H1 (cell line): ENCODE data around the gene BICRAL. TPM values are rescaled to one million over a fixed set of nuclear protein-coding genes. Genes with fewer than 3 reads are reported as not detected.

ENCODE experiments used
- CTCF ChIA-PET: fragments of 300-600 bp; sonication (Branson Sonifier 250); formaldehyde crosslinking; loops from one replicate; lab custom pipeline; 2021; ENCODE audit not compliant: partially characterized antibody; lab: Charles Lee
- POLR2A ChIA-PET: fragments of 300-600 bp; sonication (Branson Sonifier 250); formaldehyde crosslinking; loops from one replicate; lab custom pipeline; 2021; ENCODE audit warnings: inconsistent platforms; ENCODE audit not compliant: partially characterized antibody; lab: Charles Lee
- DNase-seq, 2 experiments: peaks; one replicate each; pipeline versions ENCODE4 v3.0.0 to v3.0.0-alpha.2; 2010 to 2022; ENCODE audit warnings: low spot score in 2 of 2, low read depth in 1 of 2, mixed read lengths in 1 of 2
- FAIRE-seq: peaks from 2 replicates; lab custom pipeline; 2011; peaks lifted over from hg19 to GRCh38; lab: Jason Lieb, UNC
- H2AFZ ChIP-seq: 2 replicates; pipeline ENCODE4 v1.8.1; 2012; ENCODE audit warnings: low read length, inconsistent platforms
- H2AK5ac ChIP-seq: 2 replicates; pipeline ENCODE4 v1.6.1; 2013; ENCODE audit warnings: low read depth, low read length
- H2BK120ac ChIP-seq: replicated peaks from 2 replicates; pipeline ENCODE3; 2013; ENCODE audit warnings: low read depth, low read length, inconsistent platforms
- H2BK12ac ChIP-seq: 2 replicates; pipeline ENCODE4 v1.6.1; 2013; ENCODE audit warnings: low read depth, low read length
- H2BK15ac ChIP-seq: 2 replicates; pipeline ENCODE4 v1.6.1; 2013; ENCODE audit warnings: low read length
- H2BK20ac ChIP-seq: 2 replicates; pipeline ENCODE4 v1.6.1; 2013; ENCODE audit warnings: low read length
- H2BK5ac ChIP-seq: 2 replicates; pipeline ENCODE4 v1.6.1; 2013; ENCODE audit warnings: low read depth, low read length
- H3K14ac ChIP-seq: 2 replicates; pipeline ENCODE4 v1.6.1; 2013; ENCODE audit warnings: inconsistent platforms; ENCODE audit not compliant: insufficient read length
- H3K18ac ChIP-seq: 2 replicates; pipeline ENCODE4 v1.6.1; 2013; ENCODE audit warnings: low read length; ENCODE audit errors: extremely low read depth
- H3K23ac ChIP-seq: 2 replicates; pipeline ENCODE4 v1.6.1; 2013; ENCODE audit warnings: inconsistent platforms; ENCODE audit not compliant: insufficient read length
- H3K23me2 ChIP-seq: 2 replicates; pipeline ENCODE4 v1.6.1; 2013; ENCODE audit warnings: low read depth, low read length
- H3K27ac ChIP-seq: 2 replicates; pipeline ENCODE4 v1.6.1; 2011; ENCODE audit warnings: low read depth, low read length, inconsistent platforms
- H3K27me3 ChIP-seq, 4 experiments: replicated peaks in 1 of 4; 1 replicate in 1 of 4; 2 replicates in 3 of 4; pipeline versions ENCODE4 v1.6.1 to v1.8.1; 2011 to 2013; ENCODE audit warnings: low read length in 3 of 4, mild to moderate bottlenecking in 3 of 4, inconsistent platforms in 2 of 4, mixed read lengths in 2 of 4, moderate library complexity in 1 of 4; ENCODE audit not compliant: control insufficient read depth in 3 of 4, insufficient read depth in 3 of 4; ENCODE audit errors: extremely low read depth in 1 of 4
- H3K36me3 ChIP-seq, 4 experiments: 2 replicates each; pipeline versions ENCODE4 v1.6.1 to v1.8.1; 2011 to 2013; ENCODE audit warnings: mild to moderate bottlenecking in 4 of 4, low read length in 3 of 4, moderate library complexity in 2 of 4, control low read depth in 1 of 4, inconsistent platforms in 1 of 4; ENCODE audit not compliant: insufficient read depth in 4 of 4, control insufficient read depth in 2 of 4
- H3K4ac ChIP-seq: replicated peaks from 2 replicates; pipeline ENCODE3; 2013; ENCODE audit warnings: low read length, low read depth, mixed read lengths, inconsistent platforms; ENCODE audit not compliant: insufficient read length
- H3K4me1 ChIP-seq, 4 experiments: replicated peaks in 1 of 4; 1 replicate in 1 of 4; 2 replicates in 3 of 4; pipeline versions ENCODE4 v1.6.1 to v1.8.1; 2011 to 2013; ENCODE audit warnings: low read length in 3 of 4, inconsistent platforms in 2 of 4, mixed read lengths in 1 of 4; ENCODE audit not compliant: insufficient read depth in 4 of 4, control insufficient read depth in 3 of 4
- H3K4me2 ChIP-seq, 2 experiments: 2 replicates each; pipeline versions ENCODE4 v1.6.1 to v1.8.1; 2011 to 2013; ENCODE audit warnings: low read depth in 2 of 2, low read length in 2 of 2, control low read depth in 1 of 2, inconsistent platforms in 1 of 2, mild to moderate bottlenecking in 1 of 2; ENCODE audit not compliant: insufficient read depth in 1 of 2
- H3K4me3 ChIP-seq, 4 experiments: fragments of 200-600, 300-600 bp in 1 of 4; sonication (generic), shearing (Covaris generic), sonication (Bioruptor Twin) in 1 of 4; 2 replicates each; pipeline versions ENCODE4 v1.5.1 to v1.8.1; 2011 to 2016; ENCODE audit warnings: low read length in 4 of 4, low read depth in 3 of 4, control low read depth in 2 of 4, inconsistent platforms in 2 of 4, mild to moderate bottlenecking in 2 of 4, mixed read lengths in 1 of 4, moderate library complexity in 1 of 4; ENCODE audit not compliant: insufficient read depth in 2 of 4; ENCODE audit errors: extremely low read depth in 1 of 4
- H3K56ac ChIP-seq: replicated peaks from 2 replicates; pipeline ENCODE3; 2013; ENCODE audit warnings: low read depth, mild to moderate bottlenecking, mixed read lengths, low read length, inconsistent platforms; ENCODE audit not compliant: insufficient read length
- H3K79me1 ChIP-seq: 2 replicates; pipeline ENCODE4 v1.6.1; 2013; ENCODE audit warnings: low read depth, low read length, control low read depth
- H3K79me2 ChIP-seq, 2 experiments: 2 replicates each; pipeline versions ENCODE4 v1.6.1 to v1.8.1; 2012 to 2013; ENCODE audit warnings: low read length in 2 of 2, mild to moderate bottlenecking in 2 of 2, inconsistent platforms in 1 of 2; ENCODE audit not compliant: insufficient read depth in 2 of 2, control insufficient read depth in 1 of 2
- H3K9ac ChIP-seq, 4 experiments: replicated peaks in 1 of 4; 1 replicate in 1 of 4; 2 replicates in 3 of 4; pipeline versions ENCODE4 v1.6.1 to v1.8.1; 2011 to 2013; ENCODE audit warnings: low read depth in 3 of 4, low read length in 3 of 4, control low read depth in 2 of 4, mild to moderate bottlenecking in 2 of 4, moderate library complexity in 2 of 4, inconsistent platforms in 1 of 4; ENCODE audit errors: extremely low read depth in 1 of 4
- H3K9me3 ChIP-seq, 2 experiments: 2 replicates each; pipeline versions ENCODE4 v1.6.1 to v1.8.1; 2012 to 2013; ENCODE audit warnings: mild to moderate bottlenecking in 2 of 2, moderate library complexity in 2 of 2, control low read depth in 1 of 2, inconsistent platforms in 1 of 2, low read depth in 1 of 2, low read length in 1 of 2, mixed read lengths in 1 of 2; ENCODE audit not compliant: insufficient read depth in 2 of 2
- H4K20me1 ChIP-seq, 2 experiments: replicated peaks in 1 of 2; 2 replicates each; pipeline versions ENCODE3 to v1.8.1; 2011 to 2013; ENCODE audit warnings: inconsistent platforms in 2 of 2, low read length in 2 of 2, mild to moderate bottlenecking in 1 of 2; ENCODE audit not compliant: insufficient read depth in 2 of 2, control insufficient read depth in 1 of 2
- H4K5ac ChIP-seq: 2 replicates; pipeline ENCODE4 v1.6.1; 2013; ENCODE audit warnings: low read length, low read depth, mixed read lengths, inconsistent platforms; ENCODE audit not compliant: insufficient read length
- H4K8ac ChIP-seq: 2 replicates; pipeline ENCODE4 v1.8.0; 2013; ENCODE audit warnings: mild to moderate bottlenecking, moderate library complexity, low read length, inconsistent platforms; ENCODE audit not compliant: insufficient read depth; ENCODE audit errors: extremely low read depth
- H4K91ac ChIP-seq: replicated peaks from 2 replicates; pipeline ENCODE3; 2013; ENCODE audit warnings: low read length, mixed read lengths, inconsistent platforms; ENCODE audit not compliant: insufficient read length
- BRCA1 ChIP-seq: IDR thresholded peaks from 2 replicates; pipeline ENCODE4 v1.6.1; 2012; ENCODE audit warnings: low read depth, low read length, improper control_type of control experiment
- CBX8 ChIP-seq: fragments of 300-800, 300-1000 bp; sonication (generic); IDR thresholded peaks from 2 replicates; pipeline ENCODE4 v1.7.1; 2016; ENCODE audit warnings: low read depth, low read length, borderline replicate concordance
- CHD1 ChIP-seq: IDR thresholded peaks from 2 replicates; pipeline ENCODE4 v1.6.1; 2012; ENCODE audit warnings: low read depth, low read length, improper control_type of control experiment
- CTBP2 ChIP-seq: IDR thresholded peaks from 2 replicates; pipeline ENCODE4 v1.7.0; 2011; ENCODE audit warnings: borderline replicate concordance, mild to moderate bottlenecking, moderate library complexity, mixed read lengths, low read length; ENCODE audit not compliant: insufficient read depth, insufficient read length
- KDM1A ChIP-seq: fragments of 200-600, 300-600 bp; sonication (generic); IDR thresholded peaks from 2 replicates; pipeline ENCODE4 v1.7.1; 2016; ENCODE audit warnings: mild to moderate bottlenecking, low read length, borderline replicate concordance
- MAFK ChIP-seq: IDR thresholded peaks from 2 replicates; pipeline ENCODE4 v1.6.1; 2012; ENCODE audit warnings: low read depth, mild to moderate bottlenecking, improper control_type of control experiment, low read length
- NANOG ChIP-seq: IDR thresholded peaks from 2 replicates; pipeline ENCODE4 v1.6.1; 2011; ENCODE audit warnings: low read length, low read depth, mild to moderate bottlenecking, inconsistent platforms; ENCODE audit not compliant: insufficient read depth, poor library complexity, severe bottlenecking
- POLR2A ChIP-seq, 2 experiments: IDR thresholded peaks; 1 replicate in 1 of 2; 2 replicates in 1 of 2; pipeline ENCODE4 v1.6.1; 2011; ENCODE audit warnings: low read depth in 2 of 2, low read length in 2 of 2, mild to moderate bottlenecking in 2 of 2; ENCODE audit errors: control extremely low read depth in 1 of 2
- POU5F1 ChIP-seq: IDR thresholded peaks from 2 replicates; pipeline ENCODE4 v1.6.1; 2011; ENCODE audit warnings: low read depth, mild to moderate bottlenecking, low read length, moderate library complexity
- YY1 ChIP-seq: IDR thresholded peaks from 2 replicates; pipeline ENCODE4 v1.6.1; 2011; ENCODE audit warnings: low read depth, mild to moderate bottlenecking, low read length
- ZNF274 ChIP-seq: IDR thresholded peaks from 2 replicates; pipeline ENCODE4 v1.7.0; 2012; ENCODE audit warnings: low read length, borderline replicate concordance; ENCODE audit errors: extremely low read depth
- WGBS, 2 experiments: shearing (Covaris generic) in 1 of 2; methylation state at CpG; one replicate each; pipeline versions ENCODE4 v1.1.6 to v1.1.7; 2013 to 2015; ENCODE audit warnings: low lambda C conversion rate in 2 of 2, mixed read lengths in 2 of 2, inconsistent platforms in 1 of 2, low coverage in 1 of 2, missing lambda C conversion rate in 1 of 2; ENCODE audit not compliant: insufficient replicate concordance in 2 of 2, insufficient coverage in 1 of 2, insufficient read length in 1 of 2; ENCODE audit errors: extremely low coverage in 1 of 2, missing lambda C conversion rate in 1 of 2; 5-methylcytosine and 5-hydroxymethylcytosine counted together
- polyA plus RNA-seq, 7 experiments: library from polyadenylated mRNA; depleted of rRNA in 3 of 7; stranded (reverse) in 5 of 7; unstranded in 2 of 7; fragments of >200 nt in 5 of 7; fragments of 200-250 nt in 2 of 7; gene quantifications; 1 replicate in 5 of 7; 2 replicates in 1 of 7; 4 replicates in 1 of 7; pipeline versions ENCODE4 v1.2.1 to v1.2.3, GENCODE V29; 2011 to 2013; ENCODE audit warnings: missing spikeins in 2 of 7, mixed read lengths in 2 of 7
- total RNA-seq: library from RNA; stranded (reverse); fragmentation: NEBNext Ultra II Directional; extraction: Animal tissue kit (Norgen Biotek cat#: 25700); gene quantifications from 2 replicates; pipeline ENCODE4 v1.2.1, GENCODE V29; 2021

Gene BICRAL
- total and polyA plus RNA-seq, 2 of the 8 experiments (the other 6 are each of a cell fraction or from before 2014, with no cell fraction given), result 9.4 to 12.2 TPM

GRCh38 chr6:42796171-42796570 is 14.3 kb downstream of the BICRAL start:
- ChIA-PET POLR2A (interaction anchor here (0.6 to 2.4 kb wide), 2 partner anchors 12 to 566 kb away, joined by 3 to 7 read pairs; no protein-coding TSS in a partner anchor), CTCF (interaction anchor here (1.0 to 1.9 kb wide), 2 partner anchors 22 to 135 kb away, joined by 3 to 4 read pairs; no protein-coding TSS in a partner anchor)
- Histone ChIP-seq H4K5ac (no peak overlapping the region), H2BK20ac (no peak overlapping the region), H3K4me2 (no peak overlapping the region), H3K27ac (no peak overlapping the region), H3K18ac (no peak overlapping the region), H2AK5ac (no peak overlapping the region), H4K20me1 (no peaks in the 10 kb centered on the region), H3K4me3 (no peak overlapping the region), H3K9ac (no peak overlapping the region), H3K14ac (no peak overlapping the region), H3K9me3 (no peaks in the 10 kb centered on the region), H3K36me3 (no peaks in the 10 kb centered on the region), H3K79me2 (no peaks in the 10 kb centered on the region), H2BK15ac (no peak overlapping the region), H2BK12ac (no peak overlapping the region), H3K27me3 (no peaks in the 10 kb centered on the region), H3K79me1 (no peaks in the 10 kb centered on the region), H3K56ac (no peak overlapping the region), H2AFZ (no peak overlapping the region), H4K8ac (no peak overlapping the region), H3K23me2 (no peaks in the 10 kb centered on the region), H2BK120ac (no peak overlapping the region), H3K4me1 (no peaks in the 10 kb centered on the region; a peak in 1 of 7 replicates), H3K23ac (no peak overlapping the region), H2BK5ac (no peak overlapping the region), H3K4ac (no peak overlapping the region), H4K91ac (no peak overlapping the region)
- no peak for DNase-seq
- no peak for FAIRE-seq
- WGBS, 2 experiments, result 92% methylated on average over 4 of the region's 4 CpGs; no CpG with 5 or more reads in 1 of the 2 experiments
- TF ChIP-seq CBX8 (no peak), POU5F1 (no peak), MAFK (no peak), KDM1A (no peak), CHD1 (no peak), POLR2A (IDR thresholded peaks at IDR 0.05; ENCODE audit: control extremely low read depth in 1 of 2, low read depth in 2 of 2, low read length in 2 of 2) (no peak), YY1 (no peak), CTBP2 (no peak), ZNF274 (no peak), NANOG (no peak), BRCA1 (no peak)
